ENCODE measurements around the gene GPS2.

DNA sequence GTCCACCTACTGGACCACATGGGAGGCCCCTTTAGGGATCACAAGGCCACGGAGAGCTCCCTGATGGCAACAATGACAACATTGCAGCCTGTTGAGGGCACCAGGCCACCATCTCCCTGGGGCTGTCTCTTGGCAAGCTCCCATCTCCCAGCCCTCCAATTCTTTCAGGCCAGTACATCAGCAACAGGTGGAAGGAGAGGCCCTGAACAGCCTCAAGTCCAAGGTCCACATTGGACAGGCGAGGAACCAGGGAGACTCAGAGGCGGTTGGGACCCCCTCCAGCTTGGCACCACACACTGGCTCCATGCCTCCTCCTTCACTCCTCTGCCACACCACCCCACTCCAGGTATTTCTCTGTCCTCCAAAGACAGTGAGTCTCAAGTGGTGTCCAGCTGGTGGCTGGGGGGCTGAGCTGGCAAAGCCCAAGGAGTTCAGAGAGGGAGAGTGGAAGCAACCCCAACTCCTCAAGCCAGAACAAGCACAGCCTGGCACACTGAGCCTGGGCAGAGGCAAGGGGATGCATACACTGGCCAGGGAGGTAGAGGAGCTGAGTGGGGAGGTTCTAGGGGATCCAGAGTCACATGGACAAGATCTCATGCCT, 19.9 kb upstream of the GPS2 start:
- TF ChIP-seq GATA3 (IDR thresholded peaks at IDR 0.05; ENCODE audit: low read depth, low read length) (no peak), GATA2 (IDR thresholded peaks at IDR 0.05; ENCODE audit: low read depth, low read length) (no peak)
